ENCODE data around the gene ZCCHC2. TPM values are rescaled to one million over a fixed set of nuclear protein-coding genes. Genes with fewer than 3 reads are reported as not detected.

The ZCCHC2 gene
- total RNA-seq, 2 donors from 2014 or later, result 14.4 to 16.9 TPM

GRCh38 chr18:62500966-62501591, 21.7 kb upstream of the ZCCHC2 start:
- no peak overlapping the region for H3K9ac ChIP-seq (ENCODE audit: extremely low read depth, low read length, poor library complexity, severe bottlenecking)
- Mint-ChIP-seq H3K4me1 (peaks cover 14% of the 10 kb centered on the region), H3K36me3 (ENCODE audit: low read depth) (no peaks in the 10 kb centered on the region), H3K27me3 (ENCODE audit: insufficient read depth) (peaks cover 11% of the 10 kb centered on the region), H3K9me3 (no peaks in the 10 kb centered on the region), H3K27ac (no peak overlapping the region), H3K4me3 (no peak overlapping the region)
- H3K9me3 ChIP-seq (ENCODE audit: control insufficient read depth, low read length), result no peaks in the 10 kb centered on the region
- H3K27me3 ChIP-seq (ENCODE audit: control insufficient read depth, insufficient read depth, low read length, poor library complexity, severe bottlenecking), result peaks cover 24% of the 10 kb centered on the region
- no peaks in the 10 kb centered on the region for H3K4me1 ChIP-seq (ENCODE audit: control insufficient read depth, insufficient read depth, low read length)
- TF ChIP-seq CTCF (conservative IDR thresholded peaks at IDR 0.05), result no peak
- DNase-seq, result no peak
- H3K27ac ChIP-seq (ENCODE audit: low read depth, low read length), result no peak overlapping the region
- no peaks in the 10 kb centered on the region for H3K36me3 ChIP-seq (ENCODE audit: control insufficient read depth, insufficient read depth, low read length)
- no peak overlapping the region for H3K4me3 ChIP-seq (ENCODE audit: low read length)

- no peak for DNase-seq
- Histone ChIP-seq H3K27ac (ENCODE audit: low read depth, low read length) (no peak overlapping the region), H3K27me3 (ENCODE audit: control insufficient read depth, insufficient read depth, low read length, poor library complexity, severe bottlenecking) (no peaks in the 10 kb centered on the region), H3K9me3 (ENCODE audit: control insufficient read depth, low read length) (no peaks in the 10 kb centered on the region), H3K4me1 (ENCODE audit: control insufficient read depth, insufficient read depth, low read length) (no peaks in the 10 kb centered on the region), H3K36me3 (ENCODE audit: control insufficient read depth, insufficient read depth, low read length) (no peaks in the 10 kb centered on the region), H3K4me3 (ENCODE audit: low read length) (no peak overlapping the region), H3K9ac (ENCODE audit: extremely low read depth, low read length, poor library complexity, severe bottlenecking) (no peak overlapping the region)
- Mint-ChIP-seq H3K4me1 (no peaks in the 10 kb centered on the region), H3K9me3 (no peaks in the 10 kb centered on the region), H3K27ac (no peak overlapping the region), H3K4me3 (no peak overlapping the region), H3K36me3 (ENCODE audit: low read depth) (no peaks in the 10 kb centered on the region), H3K27me3 (ENCODE audit: insufficient read depth) (no peaks in the 10 kb centered on the region)
- TF ChIP-seq CTCF (conservative IDR thresholded peaks at IDR 0.05), result no peak
- WGBS, 2 experiments (ENCODE audit: insufficient coverage in 1 of 2, insufficient read length in 1 of 2), result 87 to 93% methylated on average over 7 to 8 of the region's 8 CpGs
Measured at GRCh38 chr18:62505669-62506494, 16.9 kb upstream of the ZCCHC2 start.

- 89 to 96% methylated on average over 6 to 7 of the region's 7 CpGs for WGBS, 2 experiments (ENCODE audit: insufficient coverage in 1 of 2, insufficient read length in 1 of 2)
- Histone ChIP-seq H3K27ac (ENCODE audit: low read depth, low read length) (no peak overlapping the region), H3K9me3 (ENCODE audit: control insufficient read depth, low read length) (no peaks in the 10 kb centered on the region), H3K4me1 (ENCODE audit: control insufficient read depth, insufficient read depth, low read length) (no peaks in the 10 kb centered on the region), H3K4me3 (ENCODE audit: low read length) (no peak overlapping the region), H3K27me3 (ENCODE audit: control insufficient read depth, insufficient read depth, low read length, poor library complexity, severe bottlenecking) (no peaks in the 10 kb centered on the region), H3K36me3 (ENCODE audit: control insufficient read depth, insufficient read depth, low read length) (no peaks in the 10 kb centered on the region), H3K9ac (ENCODE audit: extremely low read depth, low read length, poor library complexity, severe bottlenecking) (no peak overlapping the region)
- no peak for DNase-seq
- peaks cover 3% of the 10 kb centered on the region for H3K9me3 Mint-ChIP-seq
- no peaks in the 10 kb centered on the region for H3K27me3 Mint-ChIP-seq (ENCODE audit: insufficient read depth)
- no peak overlapping the region for H3K27ac Mint-ChIP-seq
- TF ChIP-seq CTCF (conservative IDR thresholded peaks at IDR 0.05), result no peak
- H3K4me1 Mint-ChIP-seq, result no peaks in the 10 kb centered on the region
- H3K4me3 Mint-ChIP-seq, result no peak overlapping the region
- H3K36me3 Mint-ChIP-seq (ENCODE audit: low read depth), result no peaks in the 10 kb centered on the region
Measured at GRCh38 chr18:62506495-62507143, 16.2 kb upstream of the ZCCHC2 start.

All from endodermal cell (in vitro differentiated cells).